Mammary epithelial cell (primary cell): ENCODE measurements around the gene UMAD1.

Experiments
- CTCF ChIP-seq, 2 donors: IDR thresholded peaks in 1 of 2; conservative IDR thresholded peaks in 1 of 2; 2 replicates each; pipeline ENCODE4 v1.5.1; 2011 to 2012; ENCODE audit warnings: inconsistent platforms in 2 of 2, low read length in 2 of 2, mild to moderate bottlenecking in 2 of 2, control low read depth in 1 of 2, low read depth in 1 of 2; ENCODE audit not compliant: insufficient read depth in 1 of 2; ENCODE audit errors: extremely low read depth in 1 of 2
- EZH2 ChIP-seq: IDR thresholded peaks from 2 replicates; pipeline ENCODE4 v1.6.1; 2012; ENCODE audit warnings: low read length, inconsistent platforms, borderline replicate concordance

- no peak for TF ChIP-seq CTCF (conservative IDR thresholded peaks at IDR 0.05 in 1 of 2, IDR thresholded peaks at IDR 0.05 in 1 of 2; ENCODE audit: extremely low read depth in 1 of 2, insufficient read depth in 1 of 2, low read depth in 1 of 2, low read length in 2 of 2)
- no peak for TF ChIP-seq EZH2
Measured at GRCh38 chr7:7790041-7790741, 149.6 kb downstream of the UMAD1 start.
